ENCODE measurements around the gene GPR32. TPM values are rescaled to one million over a fixed set of nuclear protein-coding genes. Genes with fewer than 3 reads are reported as not detected.
"Not testable (repeated sequence)": the region's sequence is repeated elsewhere in the genome, so short reads cannot be mapped to it uniquely, and the experiment has no call there.

Gene GPR32
- total RNA-seq, 1 experiment from 2014 or later, result not detected

- DNase-seq (ENCODE audit: extremely low read depth, low read depth), result no peak
Observed at GRCh38 chr19:50797781-50798658, 27.8 kb downstream of the GPR32 start.

- DNase-seq (ENCODE audit: extremely low read depth, low read depth), result no peak
Observed at GRCh38 chr19:50798659-50799546, 28.6 kb downstream of the GPR32 start.

- DNase-seq (ENCODE audit: extremely low read depth, low read depth), result no peak
Observed at GRCh38 chr19:50799547-50799851, 29.2 kb downstream of the GPR32 start.

GRCh38 chr19:50801107-50801506 lies 30.8 kb downstream of the GPR32 start:
- no peak for DNase-seq (ENCODE audit: extremely low read depth, low read depth)

GRCh38 chr19:50803633-50804419 lies 33.6 kb downstream of the GPR32 start:
- DNase-seq (ENCODE audit: extremely low read depth, low read depth), result no peak

GRCh38 chr19:50804420-50805272 lies 34.4 kb downstream of the GPR32 start:
- peak; percentile 97 for DNase-seq (ENCODE audit: extremely low read depth, low read depth)

- DNase-seq (ENCODE audit: extremely low read depth, low read depth), result no peak
Observed at GRCh38 chr19:50808856-50809255, 38.6 kb downstream of the GPR32 start.

- DNase-seq (ENCODE audit: extremely low read depth, low read depth), result not testable (repeated sequence)
Observed at GRCh38 chr19:50811622-50812238, 41.5 kb downstream of the GPR32 start.

GRCh38 chr19:50812474-50812873 lies 42.2 kb downstream of the GPR32 start:
- DNase-seq (ENCODE audit: extremely low read depth, low read depth), result no peak

GRCh38 chr19:50814883-50815282 lies 44.6 kb downstream of the GPR32 start:
- DNase-seq (ENCODE audit: extremely low read depth, low read depth), result no peak

GRCh38 chr19:50815439-50815838 lies 45.2 kb downstream of the GPR32 start:
- no peak for DNase-seq (ENCODE audit: extremely low read depth, low read depth)

- peak; percentile 54 for DNase-seq (ENCODE audit: extremely low read depth, low read depth)
Observed at GRCh38 chr19:50817941-50818858, 47.9 kb downstream of the GPR32 start.

GRCh38 chr19:50818859-50819472 lies 48.7 kb downstream of the GPR32 start:
- no peak for DNase-seq (ENCODE audit: extremely low read depth, low read depth)

GRCh38 chr19:50819636-50820035 lies 49.4 kb downstream of the GPR32 start:
- DNase-seq (ENCODE audit: extremely low read depth, low read depth), result no peak

GRCh38 chr19:50820086-50820485 lies 49.8 kb downstream of the GPR32 start:
- DNase-seq (ENCODE audit: extremely low read depth, low read depth), result no peak

GRCh38 chr19:50820549-50821247 lies 50.4 kb downstream of the GPR32 start:
- no peak for DNase-seq (ENCODE audit: extremely low read depth, low read depth)

GRCh38 chr19:50821248-50821612 lies 51.0 kb downstream of the GPR32 start:
- DNase-seq (ENCODE audit: extremely low read depth, low read depth), result no peak
